Right atrium auricular region (tissue), 2 donors: ENCODE measurements around the gene NCCRP1. TPM values are rescaled to one million over a fixed set of nuclear protein-coding genes. Genes with fewer than 3 reads are reported as not detected.

ENCODE experiments used
- DNase-seq: peaks from one replicate; pipeline ENCODE4 v3.0.0-alpha.2; 2019; ENCODE audit warnings: low spot score
- H3K27ac ChIP-seq, 2 donors: fragments of 200-600 bp; sonication (generic); 1 replicate in 1 of 2; 2 replicates in 1 of 2; pipeline ENCODE4 v1.5.1; 2016 to 2019
- H3K27me3 ChIP-seq, 2 donors: fragments of 200-600 bp; sonication (generic); one replicate each; pipeline versions ENCODE4 v1.5.1 to v1.6.0; 2017 to 2019
- H3K36me3 ChIP-seq: fragments of 200-600 bp; sonication (generic); one replicate; pipeline ENCODE4 v1.5.1; 2016
- H3K4me1 ChIP-seq, 2 donors: fragments of 200-600 bp; sonication (generic); one replicate each; pipeline versions ENCODE4 v1.5.1 to v1.6.0; 2017 to 2019
- H3K4me3 ChIP-seq, 2 donors: fragments of 200-600 bp; sonication (generic); 1 replicate in 1 of 2; 2 replicates in 1 of 2; pipeline ENCODE4 v1.5.1; 2017 to 2019; ENCODE audit warnings: mild to moderate bottlenecking in 1 of 2, moderate library complexity in 1 of 2
- H3K9me3 ChIP-seq, 2 donors: fragments of 200-600 bp; sonication (generic); one replicate each; pipeline ENCODE4 v1.5.1; 2019
- CTCF ChIP-seq, 2 donors: fragments of 200-600 bp; sonication (generic); IDR thresholded peaks; one replicate each; pipeline ENCODE4 v1.5.1; 2019; ENCODE audit warnings: antibody characterized with exemption in 2 of 2
- total RNA-seq, 2 donors: library from RNA; depleted of rRNA; stranded (reverse); fragments of >200 nt; gene quantifications; one replicate each; pipeline ENCODE4 v1.1.0, GENCODE V29; 2016

The NCCRP1 gene
- total RNA-seq, 2 donors from 2014 or later: not detected

GRCh38 chr19:39194832-39195542 is 1.8 kb upstream of the NCCRP1 start:
- Histone ChIP-seq H3K9me3 (no peaks in the 10 kb centered on the region), H3K27ac (no peak overlapping the region), H3K4me1 (peaks cover 0 to 5% of the 10 kb centered on the region in 2 donors), H3K36me3 (no peaks in the 10 kb centered on the region), H3K27me3 (peaks cover 0 to 12% of the 10 kb centered on the region in 2 donors), H3K4me3 (no peak overlapping the region)
- no peak for TF ChIP-seq CTCF (IDR thresholded peaks at IDR 0.05)
- DNase-seq: no peak

- H3K4me1 ChIP-seq: peaks cover 0 to 5% of the 10 kb centered on the region in 2 donors
- no peak overlapping the region for H3K4me3 ChIP-seq
- TF ChIP-seq CTCF (IDR thresholded peaks at IDR 0.05): no peak
- peaks cover 0 to 12% of the 10 kb centered on the region in 2 donors for H3K27me3 ChIP-seq
- H3K27ac ChIP-seq: no peak overlapping the region
- no peak for DNase-seq
- no peaks in the 10 kb centered on the region for H3K36me3 ChIP-seq
- H3K9me3 ChIP-seq: no peaks in the 10 kb centered on the region
Observed at GRCh38 chr19:39195755-39196154, 1.0 kb upstream of the NCCRP1 start.

GRCh38 chr19:39196320-39196719 is 444 bp upstream of the NCCRP1 start:
- Histone ChIP-seq H3K4me1 (peaks cover 0 to 5% of the 10 kb centered on the region in 2 donors), H3K36me3 (no peaks in the 10 kb centered on the region), H3K27me3 (peaks cover 0 to 12% of the 10 kb centered on the region in 2 donors), H3K9me3 (no peaks in the 10 kb centered on the region), H3K27ac (no peak overlapping the region), H3K4me3 (no peak overlapping the region)
- no peak for TF ChIP-seq CTCF (IDR thresholded peaks at IDR 0.05)
- no peak for DNase-seq

GRCh38 chr19:39197808-39198207 is 1.0 kb downstream of the NCCRP1 start:
- Histone ChIP-seq H3K36me3 (no peaks in the 10 kb centered on the region), H3K27ac (no peak overlapping the region), H3K4me3 (no peak overlapping the region), H3K27me3 (peaks cover 0 to 12% of the 10 kb centered on the region in 2 donors), H3K4me1 (peaks cover 0 to 5% of the 10 kb centered on the region in 2 donors), H3K9me3 (no peaks in the 10 kb centered on the region)
- DNase-seq: no peak
- no peak for TF ChIP-seq CTCF (IDR thresholded peaks at IDR 0.05)

- H3K27me3 ChIP-seq: peaks cover 0 to 24% of the 10 kb centered on the region in 2 donors
- no peak for TF ChIP-seq CTCF (IDR thresholded peaks at IDR 0.05)
- H3K4me3 ChIP-seq: no peak overlapping the region
- DNase-seq: no peak
- H3K27ac ChIP-seq: no peak overlapping the region
- H3K9me3 ChIP-seq: no peaks in the 10 kb centered on the region
- H3K36me3 ChIP-seq: no peaks in the 10 kb centered on the region
- peaks cover 0 to 7% of the 10 kb centered on the region in 2 donors for H3K4me1 ChIP-seq
Observed at GRCh38 chr19:39199025-39199424, 2.3 kb downstream of the NCCRP1 start.
